Measurements from ENCODE around the gene ABHD15.

ABHD15 gene

GRCh38 chr17:29583324-29584248 is 16.7 kb upstream of the ABHD15 start:
- DNase-seq: no peak

GRCh38 chr17:29582772-29583171 is 15.9 kb upstream of the ABHD15 start:
- DNase-seq: peak in 52 of 56 donors; percentile 34 to 89 (median 74)

- DNase-seq: no peak
These were observed 15.5 kb upstream of the ABHD15 start for GRCh38 chr17:29582254-29582765.

GRCh38 chr17:29581583-29582253 is 14.9 kb upstream of the ABHD15 start:
- peak in 15 of 56 donors; percentile 10 to 59 (median 40) for DNase-seq

- peak in 55 of 56 donors; percentile 23 to 94 (median 81) for DNase-seq
These were observed 13.3 kb upstream of the ABHD15 start for GRCh38 chr17:29579866-29580771.

GRCh38 chr17:29578626-29579485 is 12.0 kb upstream of the ABHD15 start:
- no peak for DNase-seq

GRCh38 chr17:29577385-29578211 is 10.8 kb upstream of the ABHD15 start:
- DNase-seq: peak in 45 of 56 donors; percentile 27 to 85 (median 63)

- no peak for DNase-seq
These were observed 10.1 kb upstream of the ABHD15 start for GRCh38 chr17:29577001-29577370.

GRCh38 chr17:29576214-29577000 is 9.6 kb upstream of the ABHD15 start:
- no peak for DNase-seq

GRCh38 chr17:29575511-29576213 is 8.8 kb upstream of the ABHD15 start:
- DNase-seq: no peak

GRCh38 chr17:29574732-29575510 is 8.1 kb upstream of the ABHD15 start:
- DNase-seq: no peak

- DNase-seq: no peak
These were observed 7.3 kb upstream of the ABHD15 start for GRCh38 chr17:29573871-29574731.

GRCh38 chr17:29573558-29573869 is 6.7 kb upstream of the ABHD15 start:
- no peak for DNase-seq

- DNase-seq: peak in 32 of 56 donors; percentile 20 to 81 (median 47)
These were observed 6.1 kb upstream of the ABHD15 start for GRCh38 chr17:29572691-29573557.

Measured in nucleus accumbens (tissue), 56 donors.